ENCODE measurements around the gene PRR11. TPM values are rescaled to one million over a fixed set of nuclear protein-coding genes. Genes with fewer than 3 reads are reported as not detected.
A peak's percentile ranks its signal among the peaks of the same experiment; 100 is the strongest.
"Not testable (repeated sequence)": the region's sequence is repeated elsewhere in the genome, so short reads cannot be mapped to it uniquely, and the experiment has no call there.

Gene PRR11
- total RNA-seq, 4 donors from 2014 or later = 0.82 to 3.5 (median 1.4) TPM

DNA sequence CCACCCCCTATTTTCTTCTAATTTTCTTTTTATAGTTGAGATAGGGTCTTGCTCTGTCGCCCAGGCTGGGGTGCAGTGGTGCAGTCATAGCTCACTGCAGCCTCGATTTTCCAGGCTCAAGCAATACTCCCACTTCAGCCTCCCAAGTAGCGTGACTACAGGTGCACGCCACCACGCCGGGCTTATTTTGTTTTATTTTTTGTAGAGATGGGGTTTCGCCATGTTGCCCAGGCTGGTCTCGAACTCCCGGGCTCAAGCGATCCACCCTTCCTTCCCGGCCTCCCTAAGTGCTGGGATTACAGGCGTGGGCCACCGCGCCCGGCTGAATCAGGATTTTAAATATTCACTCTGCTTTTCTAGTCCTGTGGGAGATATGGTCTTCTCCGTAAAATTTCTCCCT, 63.8 kb downstream of the PRR11 start:
- no peak for DNase-seq (ENCODE audit: low spot score)
- TF ChIP-seq, protein P1, sequence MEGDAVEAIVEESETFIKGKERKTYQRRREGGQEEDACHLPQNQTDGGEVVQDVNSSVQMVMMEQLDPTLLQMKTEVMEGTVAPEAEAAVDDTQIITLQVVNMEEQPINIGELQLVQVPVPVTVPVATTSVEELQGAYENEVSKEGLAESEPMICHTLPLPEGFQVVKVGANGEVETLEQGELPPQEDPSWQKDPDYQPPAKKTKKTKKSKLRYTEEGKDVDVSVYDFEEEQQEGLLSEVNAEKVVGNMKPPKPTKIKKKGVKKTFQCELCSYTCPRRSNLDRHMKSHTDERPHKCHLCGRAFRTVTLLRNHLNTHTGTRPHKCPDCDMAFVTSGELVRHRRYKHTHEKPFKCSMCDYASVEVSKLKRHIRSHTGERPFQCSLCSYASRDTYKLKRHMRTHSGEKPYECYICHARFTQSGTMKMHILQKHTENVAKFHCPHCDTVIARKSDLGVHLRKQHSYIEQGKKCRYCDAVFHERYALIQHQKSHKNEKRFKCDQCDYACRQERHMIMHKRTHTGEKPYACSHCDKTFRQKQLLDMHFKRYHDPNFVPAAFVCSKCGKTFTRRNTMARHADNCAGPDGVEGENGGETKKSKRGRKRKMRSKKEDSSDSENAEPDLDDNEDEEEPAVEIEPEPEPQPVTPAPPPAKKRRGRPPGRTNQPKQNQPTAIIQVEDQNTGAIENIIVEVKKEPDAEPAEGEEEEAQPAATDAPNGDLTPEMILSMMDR (IDR thresholded peaks at IDR 0.05) = no peak

DNA sequence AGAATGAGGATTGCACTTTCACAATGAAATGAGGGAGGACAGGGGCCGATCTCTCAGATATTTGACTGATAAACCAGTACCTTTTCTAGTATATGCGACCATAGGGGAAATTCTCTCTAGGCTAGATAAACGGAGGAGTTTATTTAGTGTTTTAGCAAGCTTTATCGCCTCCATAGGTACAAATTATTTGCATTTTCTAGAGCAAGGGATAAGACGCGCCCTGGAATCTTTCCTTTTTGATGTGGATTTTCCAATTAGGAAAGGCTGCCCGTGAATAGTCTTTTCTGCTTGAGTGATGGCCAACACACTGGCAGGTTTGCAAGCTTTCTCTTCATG, 64.4 kb downstream of the PRR11 start:
- ATAC-seq (ENCODE audit: low FRiP score) (no peak), DNase-seq (ENCODE audit: low spot score) (no peak)
- TF ChIP-seq, protein P1 (IDR thresholded peaks at IDR 0.05) = no peak

More for the DNA sequence above, 63.8 kb downstream of the PRR11 start:
- no peak for ATAC-seq (ENCODE audit: low FRiP score)

DNA sequence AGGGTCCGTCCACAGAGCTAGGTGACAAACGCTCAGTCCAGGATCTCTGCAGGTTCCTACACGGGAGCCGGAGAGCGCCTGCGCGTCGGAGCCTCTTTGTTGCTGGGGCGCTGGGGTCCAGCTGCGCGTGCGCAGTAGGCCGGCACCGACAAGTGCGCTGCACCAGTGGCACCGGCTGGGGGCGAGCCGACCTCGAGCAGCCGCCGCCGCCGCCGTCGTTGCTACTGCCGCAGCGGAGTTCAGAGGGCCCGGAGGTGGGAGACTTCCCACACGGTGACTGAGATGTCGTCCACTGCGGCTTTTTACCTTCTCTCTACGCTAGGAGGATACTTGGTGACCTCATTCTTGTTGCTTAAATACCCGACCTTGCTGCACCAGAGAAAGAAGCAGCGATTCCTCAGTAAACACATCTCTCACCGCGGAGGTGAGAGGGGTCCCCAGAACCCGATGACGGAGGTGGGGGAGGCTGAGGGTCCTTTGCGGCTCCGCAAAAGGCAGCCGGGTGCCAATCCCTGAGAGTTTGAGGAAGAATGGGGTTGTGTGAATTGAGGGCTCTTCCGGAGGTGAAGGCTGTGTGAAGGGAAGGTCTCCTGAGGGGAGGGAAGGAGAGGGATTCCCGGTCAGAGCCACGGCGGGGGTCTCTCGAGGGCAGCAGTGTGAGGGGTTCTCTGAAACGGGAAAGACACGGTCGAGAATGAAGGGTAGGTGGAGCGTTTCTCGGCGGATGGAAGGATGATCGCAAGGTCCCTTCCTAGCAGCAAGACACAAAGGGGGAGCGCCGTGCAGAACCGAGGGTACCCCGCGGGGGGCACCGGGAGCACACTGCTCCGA, 65.0 kb downstream of the PRR11 start, which contains the start of gene GDPD1:
TSS of gene GDPD1 (plus strand) at position 184 of the 831 bp plus-strand sequence. CDS start at position 283, 99 bp downstream.
- TF ChIP-seq, protein P1 (IDR thresholded peaks at IDR 0.05) = peak in 1 of 3 donors; percentile 29
- peak; percentile 79 for DNase-seq (ENCODE audit: low spot score)
- ATAC-seq (ENCODE audit: low FRiP score) = peak; percentile 98

DNA sequence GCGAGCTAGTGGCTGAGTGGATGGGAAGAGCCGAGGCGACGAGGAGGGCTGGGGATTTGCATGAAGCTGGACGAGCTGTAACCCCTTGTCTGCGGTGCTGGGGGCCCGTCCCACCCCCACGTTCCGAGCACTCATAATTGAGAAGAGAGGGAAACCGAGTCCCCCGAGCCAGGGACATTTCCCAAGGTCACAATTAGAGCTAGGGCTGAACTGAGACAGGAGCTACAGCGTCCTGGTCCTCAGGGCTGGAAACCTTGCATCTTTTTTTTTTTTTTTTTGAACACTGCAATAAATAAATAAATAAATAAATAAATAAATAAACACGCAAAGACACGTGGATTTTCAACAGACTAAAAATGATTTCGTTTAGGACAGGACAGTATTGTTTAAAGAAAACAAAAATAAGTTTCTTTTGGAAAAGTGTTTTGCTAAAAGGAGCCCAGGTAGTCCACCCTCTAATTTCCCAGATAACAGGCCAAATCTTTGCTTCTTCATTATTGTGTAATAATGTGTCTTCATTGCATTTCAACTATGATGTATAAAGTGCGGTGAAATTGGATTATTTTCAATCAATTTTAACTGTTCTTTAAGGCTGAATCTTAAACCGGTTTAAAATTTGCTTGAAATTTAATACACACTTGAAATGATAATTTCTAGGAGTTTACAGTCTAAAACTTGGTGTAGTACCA, 65.8 kb downstream of the PRR11 start:
- no peak for DNase-seq (ENCODE audit: low spot score)
- no peak for ATAC-seq (ENCODE audit: low FRiP score)

DNA sequence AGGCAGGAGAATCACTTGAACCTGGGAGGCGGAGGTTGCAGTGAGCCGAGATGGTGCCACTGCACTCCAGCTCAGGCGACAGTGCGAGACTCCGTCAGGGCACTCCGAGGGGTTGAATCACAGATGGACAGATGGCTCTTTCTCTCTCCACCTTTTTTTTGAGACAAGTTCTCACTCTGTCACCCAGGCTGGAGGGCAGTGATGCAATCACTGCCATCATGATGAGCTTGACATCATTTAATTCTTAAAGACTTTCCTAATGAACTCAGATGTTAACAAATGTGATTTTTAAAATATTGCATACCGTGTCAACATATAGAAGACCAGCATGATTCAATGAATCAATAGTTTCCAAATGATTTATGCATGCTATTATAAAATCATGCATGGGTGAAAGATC, 68.3 kb downstream of the PRR11 start:
- TF ChIP-seq, protein P1 (IDR thresholded peaks at IDR 0.05) = no peak
- no peak for DNase-seq (ENCODE audit: low spot score)
- ATAC-seq (ENCODE audit: low FRiP score) = no peak

More for the DNA sequence above, 65.8 kb downstream of the PRR11 start:
- TF ChIP-seq, protein P1 (IDR thresholded peaks at IDR 0.05) = no peak

DNA sequence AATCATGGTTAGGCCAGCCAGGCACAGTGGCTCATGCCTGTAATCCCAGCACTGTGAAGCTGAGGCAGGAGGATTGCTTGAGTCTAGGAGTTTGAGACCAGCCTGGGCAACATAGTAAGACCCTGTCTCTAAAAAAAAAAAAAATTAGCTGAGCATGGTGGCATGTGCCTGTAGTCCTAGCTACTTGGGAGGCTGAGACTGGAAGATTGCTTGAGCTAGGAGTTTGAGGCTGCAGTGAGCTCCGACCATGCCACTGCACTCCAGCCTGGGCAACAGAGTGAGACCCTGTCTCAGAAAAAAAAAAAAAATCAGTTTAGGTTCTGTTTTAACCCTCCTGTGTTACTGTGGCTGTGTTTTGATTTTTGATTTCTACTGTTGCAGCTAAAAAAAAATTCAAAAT, 73.0 kb downstream of the PRR11 start:
- not testable (repeated sequence) for ATAC-seq (ENCODE audit: low FRiP score); DNase-seq (ENCODE audit: low spot score)

DNA sequence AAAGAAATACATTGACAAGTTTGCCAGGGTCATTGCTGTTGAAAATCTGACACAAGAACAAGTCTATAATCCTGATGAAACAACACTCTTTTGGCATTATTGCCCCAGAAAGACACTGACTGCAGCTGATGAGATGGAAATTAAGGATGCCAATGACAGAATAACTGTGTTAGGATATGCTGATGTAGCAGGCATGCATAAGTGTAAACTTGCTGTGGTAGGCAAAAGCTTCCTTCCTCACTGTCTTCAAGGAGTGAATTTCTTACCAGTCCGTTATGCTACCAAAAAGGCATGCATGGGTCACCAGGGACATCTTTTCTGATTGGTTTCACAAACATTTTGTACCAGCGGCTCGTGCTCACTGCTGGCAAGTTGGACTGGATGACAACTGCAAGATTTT, 75.2 kb downstream of the PRR11 start:
- TF ChIP-seq, protein P1 (IDR thresholded peaks at IDR 0.05) = no peak
- DNase-seq (ENCODE audit: low spot score) (no peak), ATAC-seq (ENCODE audit: low FRiP score) (no peak)
